IMR-90 (cell line): ENCODE measurements around the gene SLC25A41. TPM values are rescaled to one million over a fixed set of nuclear protein-coding genes. Genes with fewer than 3 reads are reported as not detected.
A peak's percentile ranks its signal among the peaks of the same experiment; 100 is the strongest.

Experiments
- ATAC-seq: fragments of 200-7000 bp; cut with Tn5 transposase; 2 replicates; pipeline ENCODE4 v1.9.1; 2020; ENCODE audit warnings: low read depth, mild to moderate bottlenecking, moderate library complexity
- Bru-seq: library from RNA; stranded (reverse); fragments of 400-500 nt; gene quantifications from one replicate; lab custom pipeline; 2021; lab: Mats Ljungman, UMichigan
- BruChase-seq, 2 experiments: library from RNA; stranded (reverse); fragments of 400-500 nt; gene quantifications; one replicate each; lab custom pipeline; 2021; lab: Mats Ljungman, UMichigan
- BruUV-seq: library from RNA; stranded (reverse); fragments of 400-500 nt; replicated peaks from 2 replicates; lab custom pipeline; 2021; lab: Mats Ljungman, UMichigan
- CTCF ChIA-PET: fragments of 300-600 bp; formaldehyde crosslinking; extraction: SDS; loops from one replicate; lab custom pipeline; 2021; ENCODE audit warnings: antibody characterized with exemption; lab: Yijun Ruan, JAX
- POLR2A ChIA-PET: fragments of 300-600 bp; sonication (Branson Sonifier 250); formaldehyde crosslinking; loops from one replicate; lab custom pipeline; 2022; ENCODE audit warnings: antibody characterized with exemption; ENCODE audit not compliant: unreplicated experiment; lab: Charles Lee
- DNase-seq: peaks from one replicate; pipeline ENCODE4 v3.0.0; 2013
- H2AFZ ChIP-seq: replicated peaks from 2 replicates; pipeline ENCODE3; 2013; ENCODE audit warnings: low read length, mild to moderate bottlenecking; ENCODE audit not compliant: poor library complexity
- H2AK5ac ChIP-seq: 2 replicates; pipeline ENCODE4 v1.6.1; 2013; ENCODE audit warnings: low read depth, low read length, inconsistent platforms
- H2AK9ac ChIP-seq: replicated peaks from 2 replicates; pipeline ENCODE3; 2013; ENCODE audit warnings: mild to moderate bottlenecking, low read depth, low read length, moderate library complexity; ENCODE audit not compliant: poor library complexity
- H2BK120ac ChIP-seq: 2 replicates; pipeline ENCODE4 v1.6.1; 2013; ENCODE audit warnings: low read depth, low read length, inconsistent platforms
- H2BK15ac ChIP-seq: 3 replicates; pipeline ENCODE4 v1.6.1; 2013; ENCODE audit warnings: low read depth, low read length, inconsistent platforms
- H2BK20ac ChIP-seq: 2 replicates; pipeline ENCODE4 v1.6.1; 2013; ENCODE audit warnings: low read depth, mild to moderate bottlenecking, inconsistent platforms, low read length, moderate library complexity
- H2BK5ac ChIP-seq: 2 replicates; pipeline ENCODE4 v1.6.1; 2013; ENCODE audit warnings: mild to moderate bottlenecking, low read depth, low read length, inconsistent platforms; ENCODE audit not compliant: poor library complexity, severe bottlenecking
- H3K14ac ChIP-seq: replicated peaks from 2 replicates; pipeline ENCODE4 v1.6.1; 2013; ENCODE audit warnings: low read depth, low read length, inconsistent platforms
- H3K18ac ChIP-seq: 2 replicates; pipeline ENCODE4 v1.6.1; 2013; ENCODE audit warnings: low read depth, low read length, control low read depth
- H3K23ac ChIP-seq: 2 replicates; pipeline ENCODE4 v1.6.1; 2013; ENCODE audit warnings: low read depth, low read length, inconsistent platforms
- H3K27ac ChIP-seq: 2 replicates; pipeline ENCODE4 v1.5.1; 2013; ENCODE audit warnings: mild to moderate bottlenecking, control low read depth, low read length; ENCODE audit not compliant: insufficient read depth
- H3K27me3 ChIP-seq: 2 replicates; pipeline ENCODE4 v1.6.1; 2013; ENCODE audit warnings: low read length; ENCODE audit not compliant: control insufficient read depth, insufficient read depth
- H3K36me3 ChIP-seq: 2 replicates; pipeline ENCODE4 v1.6.1; 2013; ENCODE audit warnings: low read length, mixed read lengths; ENCODE audit not compliant: control insufficient read depth, insufficient read depth
- H3K4ac ChIP-seq: 2 replicates; pipeline ENCODE4 v1.6.1; 2013; ENCODE audit warnings: low read depth, low read length, inconsistent platforms
- H3K4me1 ChIP-seq: 2 replicates; pipeline ENCODE4 v1.6.1; 2013; ENCODE audit warnings: low read length, mixed read lengths; ENCODE audit not compliant: control insufficient read depth, insufficient read depth
- H3K4me2 ChIP-seq: 2 replicates; pipeline ENCODE4 v1.6.1; 2013; ENCODE audit warnings: low read depth, mild to moderate bottlenecking, control low read depth, low read length, moderate library complexity
- H3K4me3 ChIP-seq: 2 replicates; pipeline ENCODE4 v1.5.1; 2013; ENCODE audit warnings: low read depth, mild to moderate bottlenecking, control low read depth, low read length, moderate library complexity; ENCODE audit not compliant: insufficient read depth
- H3K56ac ChIP-seq: 2 replicates; pipeline ENCODE4 v1.6.1; 2013; ENCODE audit warnings: low read length, inconsistent platforms; ENCODE audit not compliant: insufficient read depth; ENCODE audit errors: extremely low read depth
- H3K79me1 ChIP-seq, 2 experiments: 2 replicates each; pipeline ENCODE4 v1.6.1; 2013; ENCODE audit warnings: low read length in 2 of 2, inconsistent platforms in 1 of 2, low read depth in 1 of 2
- H3K9ac ChIP-seq: 2 replicates; pipeline ENCODE4 v1.6.1; 2013; ENCODE audit warnings: low read depth, low read length, control low read depth
- H3K9me1 ChIP-seq: 2 replicates; pipeline ENCODE4 v1.6.1; 2013; ENCODE audit warnings: low read length, inconsistent platforms; ENCODE audit not compliant: insufficient read depth
- H3K9me3 ChIP-seq: 2 replicates; pipeline ENCODE4 v1.6.1; 2013; ENCODE audit warnings: low read length; ENCODE audit not compliant: control insufficient read depth, insufficient read depth
- H4K20me1 ChIP-seq: 2 replicates; pipeline ENCODE4 v1.6.1; 2013; ENCODE audit warnings: low read length, inconsistent platforms; ENCODE audit not compliant: insufficient read depth
- H4K5ac ChIP-seq: 2 replicates; pipeline ENCODE4 v1.6.1; 2013; ENCODE audit warnings: mild to moderate bottlenecking, low read depth, low read length, control low read depth
- H4K8ac ChIP-seq, 2 experiments: 2 replicates each; pipeline ENCODE4 v1.6.1; 2013; ENCODE audit warnings: low read depth in 2 of 2, low read length in 2 of 2, control low read depth in 1 of 2, inconsistent platforms in 1 of 2
- H4K91ac ChIP-seq: 2 replicates; pipeline ENCODE4 v1.6.1; 2013; ENCODE audit warnings: low read depth, low read length, inconsistent platforms; ENCODE audit not compliant: insufficient read depth
- FOS ChIP-seq: fragments of 150-350 bp; IDR thresholded peaks from 2 replicates; pipeline ENCODE4 v1.6.1; 2016; ENCODE audit warnings: low read depth, low read length
- POLR2A ChIP-seq: IDR thresholded peaks from 2 replicates; pipeline ENCODE4 v1.6.1; 2012; ENCODE audit warnings: mild to moderate bottlenecking, low read depth, low read length
- RFX5 ChIP-seq: IDR thresholded peaks from 2 replicates; pipeline ENCODE4 v1.8.0; 2012; ENCODE audit warnings: low read depth, mild to moderate bottlenecking, low read length, moderate library complexity
- WGBS, 2 experiments: methylation state at CpG; one replicate each; pipeline versions ENCODE4 v1.1.5 to v1.1.7; 2013; ENCODE audit warnings: missing lambda C conversion rate in 2 of 2; ENCODE audit not compliant: insufficient read length in 1 of 2; ENCODE audit errors: extremely low coverage in 2 of 2; 5-methylcytosine and 5-hydroxymethylcytosine counted together
- dilution Hi-C: fragments of 300-500 bp; cut with HindIII; formaldehyde crosslinking; loops from one replicate; pipeline ENCODE4 v1.14.3; 2018; ENCODE audit warnings: low sequenced_read_pairs; ENCODE audit not compliant: unreplicated experiment
- in situ Hi-C: fragments of 300-500 bp; cut with MboI; formaldehyde crosslinking; loops from 3 replicates; pipeline ENCODE4 v1.14.3; 2019; ENCODE audit warnings: low sequenced_read_pairs, inconsistent platforms, mixed read lengths
- intact Hi-C: fragments of 100-400 bp; cut with micrococcal nuclease; formaldehyde crosslinking; loops from 2 replicates; pipeline ENCODE4 v1.10.0; 2022
- long read RNA-seq: library from polyadenylated mRNA; unstranded; transcript quantifications from one replicate; pipeline ENCODE4 v2.0.0, GENCODE V29; 2021; ENCODE audit not compliant: unreplicated experiment
- polyA plus RNA-seq, 3 experiments: library from polyadenylated mRNA; depleted of rRNA; stranded (reverse); fragments of >200 nt; gene quantifications; 2 replicates each; pipeline ENCODE4 v1.2.3, GENCODE V29; 2012; ENCODE audit warnings: low replicate concordance in 1 of 3
- total RNA-seq: library from RNA; depleted of rRNA; stranded (reverse); fragments of >200 nt; gene quantifications from 2 replicates; pipeline ENCODE4 v1.2.3, GENCODE V29; 2012; rRNA removed
- TF ChIP-seq, protein P1 (sequence below): conservative IDR thresholded peaks from 2 replicates; pipeline ENCODE4 v1.5.1; 2012; ENCODE audit warnings: mild to moderate bottlenecking, low read depth, low read length, improper control_type of control experiment

SLC25A41 gene
- total RNA-seq, result not detected in 2 replicates
- 0.14 TPM in 1 of 2 replicates, not detected in the other for polyA plus RNA-seq (2012; rRNA removed)
- 0.08 and 0.14 TPM in 2 replicates for polyA plus RNA-seq (2012; cell fraction: cytosol; rRNA removed)
- polyA plus RNA-seq (2012; cell fraction: nucleus; rRNA removed; ENCODE audit: low replicate concordance), result 0.28 and 0.66 TPM in 2 replicates
- percentile 16 among the genes with signal in this experiment for Bru-seq, nascent RNA
- percentile 24 among the genes with signal in this experiment for BruChase-seq, experiment 1, labeled RNA remaining after a 6-hour chase
- percentile 19 among the genes with signal in this experiment for BruChase-seq, experiment 2, labeled RNA remaining after a 2-hour chase
- long read RNA-seq, result 0 reads

DNA sequence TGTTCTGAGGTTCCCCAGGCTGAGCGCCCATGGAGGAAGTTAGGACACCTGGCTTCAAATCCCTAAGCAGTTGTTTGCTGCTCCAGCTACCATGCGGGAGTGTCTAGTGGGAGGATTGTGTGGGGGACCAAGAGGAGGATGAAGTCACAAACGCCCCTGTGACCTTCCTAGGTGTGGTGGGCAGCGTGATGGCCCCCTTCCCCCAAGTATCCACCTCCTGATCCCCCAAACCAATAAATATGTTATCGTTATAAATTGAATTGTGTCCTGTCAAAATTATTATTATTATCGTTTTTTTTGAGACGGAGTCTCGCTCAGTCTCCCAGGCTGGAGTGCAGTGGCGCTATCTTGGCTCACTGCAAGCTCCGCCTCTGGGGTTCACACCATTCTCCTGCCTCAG lies at the start of gene SLC25A41:
TSS of gene SLC25A41 (minus strand) at position 101 of the 400 bp plus-strand sequence. CDS start at position 31, 70 bp downstream.
- POLR2A ChIA-PET, result no interaction called here
- in situ Hi-C loops, result no loop called here

More for the DNA sequence above, at the start of gene SLC25A41:
- Histone ChIP-seq H2BK120ac (no peak within 1 kb of the TSS), H2BK20ac (no peak within 1 kb of the TSS), H3K4me1 (no peaks in the 10 kb centered on the region), H3K18ac (no peak within 1 kb of the TSS), H3K9me3 (no peaks in the 10 kb centered on the region), H3K9ac (no peak within 1 kb of the TSS), H3K14ac (no peak within 1 kb of the TSS), H2AFZ (no peak within 1 kb of the TSS), H4K8ac (no peak within 1 kb of the TSS), H2BK15ac (no peak within 1 kb of the TSS), H3K4me2 (no peak within 1 kb of the TSS), H3K27me3 (peaks cover 8% of the 10 kb centered on the region; the same call in 1 of the 2 replicates), H3K36me3 (no peaks in the 10 kb centered on the region), H4K91ac (no peak within 1 kb of the TSS), H3K4ac (no peak within 1 kb of the TSS), H2AK9ac (no peak within 1 kb of the TSS), H4K20me1 (no peaks in the 10 kb centered on the region), H3K4me3 (no peak within 1 kb of the TSS), H3K56ac (no peak within 1 kb of the TSS), H3K23ac (no peak within 1 kb of the TSS), H2BK5ac (no peak within 1 kb of the TSS), H2AK5ac (no peak within 1 kb of the TSS), H3K27ac (no peak within 1 kb of the TSS), H3K79me1 (no peaks in the 10 kb centered on the region), H3K9me1 (no peaks in the 10 kb centered on the region), H4K5ac (no peak within 1 kb of the TSS)
- TF ChIP-seq POLR2A (no peak), FOS (no peak), RFX5 (no peak)
- TF ChIP-seq, protein P1, sequence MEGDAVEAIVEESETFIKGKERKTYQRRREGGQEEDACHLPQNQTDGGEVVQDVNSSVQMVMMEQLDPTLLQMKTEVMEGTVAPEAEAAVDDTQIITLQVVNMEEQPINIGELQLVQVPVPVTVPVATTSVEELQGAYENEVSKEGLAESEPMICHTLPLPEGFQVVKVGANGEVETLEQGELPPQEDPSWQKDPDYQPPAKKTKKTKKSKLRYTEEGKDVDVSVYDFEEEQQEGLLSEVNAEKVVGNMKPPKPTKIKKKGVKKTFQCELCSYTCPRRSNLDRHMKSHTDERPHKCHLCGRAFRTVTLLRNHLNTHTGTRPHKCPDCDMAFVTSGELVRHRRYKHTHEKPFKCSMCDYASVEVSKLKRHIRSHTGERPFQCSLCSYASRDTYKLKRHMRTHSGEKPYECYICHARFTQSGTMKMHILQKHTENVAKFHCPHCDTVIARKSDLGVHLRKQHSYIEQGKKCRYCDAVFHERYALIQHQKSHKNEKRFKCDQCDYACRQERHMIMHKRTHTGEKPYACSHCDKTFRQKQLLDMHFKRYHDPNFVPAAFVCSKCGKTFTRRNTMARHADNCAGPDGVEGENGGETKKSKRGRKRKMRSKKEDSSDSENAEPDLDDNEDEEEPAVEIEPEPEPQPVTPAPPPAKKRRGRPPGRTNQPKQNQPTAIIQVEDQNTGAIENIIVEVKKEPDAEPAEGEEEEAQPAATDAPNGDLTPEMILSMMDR, result no peak
- BruUV-seq, result no TSS peak
- dilution Hi-C loops (no loop called here), intact Hi-C loops (no loop called here)
- CTCF ChIA-PET, result no interaction called here
- no peak for DNase-seq
- whole genome bisulfite sequencing, 2 experiments, result 100% methylated on average over 4 of the region's 10 CpGs; no CpG with 5 or more reads in 1 of the 2 experiments
- ATAC-seq, result no peak
